Neural cell (in vitro differentiated cells): ENCODE results near the gene FGD1. TPM values are rescaled to one million over a fixed set of nuclear protein-coding genes. Genes with fewer than 3 reads are reported as not detected.

Experiments used
- H2AFZ ChIP-seq: fragments of 200-600, 300-800 bp; sonication (generic), shearing (Covaris generic); 2 replicates; pipeline ENCODE4 v1.6.0; 2014; ENCODE audit warnings: low read depth, mild to moderate bottlenecking, antibody characterized with exemption, low read length, moderate library complexity
- H3F3A ChIP-seq: fragments of 200-600 bp; shearing (Covaris generic); 2 replicates; pipeline ENCODE4 v1.6.1; 2016; ENCODE audit warnings: mild to moderate bottlenecking, moderate library complexity, mixed read lengths, antibody characterized with exemption, low read length; ENCODE audit not compliant: insufficient read depth, poor library complexity, severe bottlenecking
- H3K27ac ChIP-seq: fragments of 200-600, 300-800 bp; sonication (generic), shearing (Covaris generic); 2 replicates; pipeline ENCODE4 v1.5.1; 2014; ENCODE audit warnings: mild to moderate bottlenecking, low read length, moderate library complexity
- H3K27me3 ChIP-seq: fragments of 300-800, 200-600 bp; sonication (generic), shearing (Covaris generic); 2 replicates; pipeline ENCODE4 v1.6.0; 2014; ENCODE audit warnings: mild to moderate bottlenecking, low read depth, low read length, moderate library complexity; ENCODE audit not compliant: insufficient read depth
- H3K36me3 ChIP-seq: fragments of 300-800, 200-600 bp; sonication (generic), shearing (Covaris generic); 2 replicates; pipeline ENCODE4 v1.5.1; 2014; ENCODE audit warnings: mild to moderate bottlenecking, antibody characterized with exemption, low read length, moderate library complexity; ENCODE audit not compliant: insufficient read depth
- H3K4me2 ChIP-seq: fragments of 300-800, 200-600 bp; sonication (generic), shearing (Covaris generic); 2 replicates; pipeline ENCODE4 v1.6.0; 2014; ENCODE audit warnings: mild to moderate bottlenecking, low read length
- H3K4me3 ChIP-seq: fragments of 300-800, 200-600 bp; sonication (generic), shearing (Covaris generic); 2 replicates; pipeline ENCODE4 v1.5.1; 2014; ENCODE audit warnings: mild to moderate bottlenecking, low read length, moderate library complexity
- H3K79me2 ChIP-seq: fragments of 200-600 bp; shearing (Covaris generic); replicated peaks from 2 replicates; pipeline ENCODE4 v1.6.0; 2014; ENCODE audit warnings: mild to moderate bottlenecking, low read length, moderate library complexity; ENCODE audit not compliant: insufficient read depth
- H3K9ac ChIP-seq: fragments of 300-800, 200-600 bp; sonication (generic), shearing (Covaris generic); 2 replicates; pipeline ENCODE4 v1.6.1; 2016; ENCODE audit warnings: mild to moderate bottlenecking, low read length, mixed read lengths
- H3K9me2 ChIP-seq: fragments of 200-600 bp; shearing (Covaris generic); 2 replicates; pipeline ENCODE4 v1.6.1; 2016; ENCODE audit warnings: mild to moderate bottlenecking, low read length, mixed read lengths; ENCODE audit not compliant: insufficient read depth
- H3K9me3 ChIP-seq: fragments of 200-600, 300-800 bp; sonication (generic), shearing (Covaris generic); 2 replicates; pipeline ENCODE4 v1.6.1; 2016; ENCODE audit warnings: mild to moderate bottlenecking, mixed run types, low read length, moderate library complexity, mixed read lengths
- H4K20me1 ChIP-seq: fragments of 200-600 bp; shearing (Covaris generic); 2 replicates; pipeline ENCODE4 v1.6.1; 2016; ENCODE audit warnings: mild to moderate bottlenecking, mixed run types; ENCODE audit not compliant: insufficient read depth
- EP300 ChIP-seq: fragments of 450-650 bp; conservative IDR thresholded peaks from 2 replicates; pipeline ENCODE4 v1.6.1; 2014; ENCODE audit warnings: antibody characterized with exemption, mild to moderate bottlenecking, moderate library complexity; ENCODE audit not compliant: poor library complexity, severe bottlenecking
- EZH2 ChIP-seq: fragments of 200-600, 300-800 bp; shearing (Covaris generic), sonication (generic); IDR thresholded peaks from 2 replicates; pipeline ENCODE4 v1.6.1; 2014; ENCODE audit warnings: antibody characterized with exemption, low read length, borderline replicate concordance, mild to moderate bottlenecking; ENCODE audit not compliant: insufficient read depth, poor library complexity, severe bottlenecking
- MXI1 ChIP-seq: fragments of 450-650 bp; conservative IDR thresholded peaks from 2 replicates; pipeline ENCODE4 v1.6.1; 2014; ENCODE audit warnings: antibody characterized with exemption, mild to moderate bottlenecking; ENCODE audit not compliant: poor library complexity, severe bottlenecking
- POLR2AphosphoS5 ChIP-seq: IDR thresholded peaks from 2 replicates; pipeline ENCODE4 v1.6.1; 2012
- RAD21 ChIP-seq: fragments of 450-650 bp; conservative IDR thresholded peaks from 2 replicates; pipeline ENCODE4 v1.6.1; 2014; ENCODE audit warnings: antibody characterized with exemption, mild to moderate bottlenecking, moderate library complexity
- SMC3 ChIP-seq: fragments of 450-650 bp; conservative IDR thresholded peaks from 2 replicates; pipeline ENCODE4 v1.6.1; 2014; ENCODE audit warnings: antibody characterized with exemption, mild to moderate bottlenecking, moderate library complexity; ENCODE audit not compliant: poor library complexity
- TAF1 ChIP-seq: IDR thresholded peaks from 2 replicates; pipeline ENCODE4 v1.6.1; 2012; ENCODE audit warnings: low read depth
- polyA plus RNA-seq: library from polyadenylated mRNA; depleted of rRNA; stranded (reverse); fragments of >200 nt; gene quantifications from 2 replicates; pipeline ENCODE4 v1.2.3, GENCODE V29; 2014
- TF ChIP-seq, protein P1 (sequence below): fragments of 450-650 bp; IDR thresholded peaks from 2 replicates; pipeline ENCODE4 v1.5.1; 2014; ENCODE audit warnings: antibody characterized with exemption, mild to moderate bottlenecking, moderate library complexity; ENCODE audit not compliant: poor library complexity, severe bottlenecking
- TF ChIP-seq, protein P2 (sequence below): IDR thresholded peaks from 2 replicates; pipeline ENCODE4 v1.6.1; 2012; ENCODE audit warnings: borderline replicate concordance

Gene FGD1
- polyA plus RNA-seq, 1 donor from 2014 or later = 9.8 TPM

DNA sequence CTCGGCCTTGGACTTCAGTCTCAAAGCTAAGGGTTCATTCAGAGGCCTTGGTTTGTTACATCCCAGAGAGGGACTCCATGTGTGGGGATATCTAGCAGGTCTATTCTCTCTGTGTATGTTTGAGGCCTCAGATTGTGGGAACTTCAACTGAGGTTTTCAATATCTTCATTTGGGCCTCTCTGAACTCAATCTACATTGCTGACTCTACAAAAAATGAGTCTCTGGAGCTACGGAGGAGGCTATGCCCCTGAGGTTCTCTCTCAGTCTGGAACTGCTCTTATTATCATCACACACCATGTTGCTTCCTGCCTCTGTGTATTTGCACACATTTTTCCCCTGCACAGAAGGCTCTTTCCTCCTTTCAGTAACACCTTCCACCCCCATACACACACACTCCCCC is 60.9 kb downstream of the FGD1 start:
- H3K27ac ChIP-seq = no peak overlapping the region
- no peaks in the 10 kb centered on the region for H3K36me3 ChIP-seq
- no peaks in the 10 kb centered on the region for H3K9me2 ChIP-seq
- no peaks in the 10 kb centered on the region for H3K79me2 ChIP-seq
- no peaks in the 10 kb centered on the region for H3K27me3 ChIP-seq
- no peaks in the 10 kb centered on the region for H3F3A ChIP-seq
- TF ChIP-seq MXI1 (no peak), RAD21 (no peak), EZH2 (no peak), TAF1 (no peak), EP300 (no peak), POLR2AphosphoS5 (no peak), SMC3 (no peak)
- TF ChIP-seq, protein P1, sequence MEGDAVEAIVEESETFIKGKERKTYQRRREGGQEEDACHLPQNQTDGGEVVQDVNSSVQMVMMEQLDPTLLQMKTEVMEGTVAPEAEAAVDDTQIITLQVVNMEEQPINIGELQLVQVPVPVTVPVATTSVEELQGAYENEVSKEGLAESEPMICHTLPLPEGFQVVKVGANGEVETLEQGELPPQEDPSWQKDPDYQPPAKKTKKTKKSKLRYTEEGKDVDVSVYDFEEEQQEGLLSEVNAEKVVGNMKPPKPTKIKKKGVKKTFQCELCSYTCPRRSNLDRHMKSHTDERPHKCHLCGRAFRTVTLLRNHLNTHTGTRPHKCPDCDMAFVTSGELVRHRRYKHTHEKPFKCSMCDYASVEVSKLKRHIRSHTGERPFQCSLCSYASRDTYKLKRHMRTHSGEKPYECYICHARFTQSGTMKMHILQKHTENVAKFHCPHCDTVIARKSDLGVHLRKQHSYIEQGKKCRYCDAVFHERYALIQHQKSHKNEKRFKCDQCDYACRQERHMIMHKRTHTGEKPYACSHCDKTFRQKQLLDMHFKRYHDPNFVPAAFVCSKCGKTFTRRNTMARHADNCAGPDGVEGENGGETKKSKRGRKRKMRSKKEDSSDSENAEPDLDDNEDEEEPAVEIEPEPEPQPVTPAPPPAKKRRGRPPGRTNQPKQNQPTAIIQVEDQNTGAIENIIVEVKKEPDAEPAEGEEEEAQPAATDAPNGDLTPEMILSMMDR = no peak
- TF ChIP-seq, protein P2, sequence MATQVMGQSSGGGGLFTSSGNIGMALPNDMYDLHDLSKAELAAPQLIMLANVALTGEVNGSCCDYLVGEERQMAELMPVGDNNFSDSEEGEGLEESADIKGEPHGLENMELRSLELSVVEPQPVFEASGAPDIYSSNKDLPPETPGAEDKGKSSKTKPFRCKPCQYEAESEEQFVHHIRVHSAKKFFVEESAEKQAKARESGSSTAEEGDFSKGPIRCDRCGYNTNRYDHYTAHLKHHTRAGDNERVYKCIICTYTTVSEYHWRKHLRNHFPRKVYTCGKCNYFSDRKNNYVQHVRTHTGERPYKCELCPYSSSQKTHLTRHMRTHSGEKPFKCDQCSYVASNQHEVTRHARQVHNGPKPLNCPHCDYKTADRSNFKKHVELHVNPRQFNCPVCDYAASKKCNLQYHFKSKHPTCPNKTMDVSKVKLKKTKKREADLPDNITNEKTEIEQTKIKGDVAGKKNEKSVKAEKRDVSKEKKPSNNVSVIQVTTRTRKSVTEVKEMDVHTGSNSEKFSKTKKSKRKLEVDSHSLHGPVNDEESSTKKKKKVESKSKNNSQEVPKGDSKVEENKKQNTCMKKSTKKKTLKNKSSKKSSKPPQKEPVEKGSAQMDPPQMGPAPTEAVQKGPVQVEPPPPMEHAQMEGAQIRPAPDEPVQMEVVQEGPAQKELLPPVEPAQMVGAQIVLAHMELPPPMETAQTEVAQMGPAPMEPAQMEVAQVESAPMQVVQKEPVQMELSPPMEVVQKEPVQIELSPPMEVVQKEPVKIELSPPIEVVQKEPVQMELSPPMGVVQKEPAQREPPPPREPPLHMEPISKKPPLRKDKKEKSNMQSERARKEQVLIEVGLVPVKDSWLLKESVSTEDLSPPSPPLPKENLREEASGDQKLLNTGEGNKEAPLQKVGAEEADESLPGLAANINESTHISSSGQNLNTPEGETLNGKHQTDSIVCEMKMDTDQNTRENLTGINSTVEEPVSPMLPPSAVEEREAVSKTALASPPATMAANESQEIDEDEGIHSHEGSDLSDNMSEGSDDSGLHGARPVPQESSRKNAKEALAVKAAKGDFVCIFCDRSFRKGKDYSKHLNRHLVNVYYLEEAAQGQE = no peak
- H4K20me1 ChIP-seq = no peaks in the 10 kb centered on the region
- H3K9ac ChIP-seq = no peak overlapping the region
- H3K4me2 ChIP-seq = no peak overlapping the region
- H2AFZ ChIP-seq = no peak overlapping the region
- no peak overlapping the region for H3K4me3 ChIP-seq
- no peaks in the 10 kb centered on the region for H3K9me3 ChIP-seq

DNA sequence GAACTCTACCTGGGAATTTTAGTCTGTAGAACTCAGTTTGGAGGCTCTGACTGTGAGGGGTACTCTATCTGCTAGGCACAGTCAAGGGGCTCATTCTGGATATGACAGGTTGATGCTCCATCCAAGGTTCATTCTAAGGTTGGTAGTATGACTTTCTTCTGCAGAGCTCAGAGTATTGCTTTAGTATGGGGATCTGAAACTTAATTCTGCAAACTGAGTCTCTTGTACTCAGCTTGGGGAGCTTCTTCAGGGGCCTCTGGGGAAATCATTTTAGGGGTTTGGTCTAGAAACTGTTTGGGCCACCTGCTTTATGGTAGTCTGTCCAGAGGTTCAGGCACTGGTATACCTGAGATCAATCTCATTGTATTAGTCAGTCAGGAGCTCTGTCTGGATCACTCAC is 65.5 kb downstream of the FGD1 start:
- no peak overlapping the region for H3K4me2 ChIP-seq
- no peak overlapping the region for H2AFZ ChIP-seq
- no peaks in the 10 kb centered on the region for H3K36me3 ChIP-seq
- no peaks in the 10 kb centered on the region for H3K79me2 ChIP-seq
- no peaks in the 10 kb centered on the region for H3K27me3 ChIP-seq
- no peak overlapping the region for H3K4me3 ChIP-seq
- TF ChIP-seq RAD21 = no peak
- TF ChIP-seq EZH2 = no peak
- no peak for TF ChIP-seq TAF1
- TF ChIP-seq, protein P1 = no peak
- no peak for TF ChIP-seq SMC3
- no peak for TF ChIP-seq POLR2AphosphoS5
- no peak for TF ChIP-seq MXI1
- H3K9ac ChIP-seq = no peak overlapping the region
- H3K27ac ChIP-seq = no peak overlapping the region
- no peaks in the 10 kb centered on the region for H3K9me3 ChIP-seq
- H3K9me2 ChIP-seq = no peaks in the 10 kb centered on the region
- no peaks in the 10 kb centered on the region for H4K20me1 ChIP-seq
- H3F3A ChIP-seq = no peaks in the 10 kb centered on the region
